Ishikawa (cell line): Measurements from ENCODE around the gene SLC24A3.

Source experiments
- MAX ChIP-seq: IDR thresholded peaks from 2 replicates; pipeline ENCODE4 v1.6.1; 2012
- RAD21 ChIP-seq: IDR thresholded peaks from 2 replicates; pipeline ENCODE4 v1.6.1; 2012; ENCODE audit warnings: low read depth
- REST ChIP-seq: IDR thresholded peaks from 2 replicates; pipeline ENCODE4 v1.6.1; 2012; ENCODE audit warnings: low read depth, mild to moderate bottlenecking
- YY1 ChIP-seq: IDR thresholded peaks from 2 replicates; pipeline ENCODE4 v1.6.1; 2012; ENCODE audit warnings: low read depth
- ZBTB7A ChIP-seq: IDR thresholded peaks from 2 replicates; pipeline ENCODE4 v1.6.1; 2012; ENCODE audit warnings: low read depth

- TF ChIP-seq ZBTB7A (no peak), YY1 (no peak), REST (no peak), MAX (no peak), RAD21 (no peak)
Measured at GRCh38 chr20:19531446-19531845, 319.0 kb downstream of the SLC24A3 start.
